NOMO-1 (cell line): ENCODE results near the gene ITGB2.

Experiments used
- DNase-seq, 2 experiments: peaks; one replicate each; lab custom pipeline; 2025; ENCODE audit not compliant: unreplicated experiment in 2 of 2; lab: John Stamatoyannopoulos, UW

The ITGB2 gene

DNA sequence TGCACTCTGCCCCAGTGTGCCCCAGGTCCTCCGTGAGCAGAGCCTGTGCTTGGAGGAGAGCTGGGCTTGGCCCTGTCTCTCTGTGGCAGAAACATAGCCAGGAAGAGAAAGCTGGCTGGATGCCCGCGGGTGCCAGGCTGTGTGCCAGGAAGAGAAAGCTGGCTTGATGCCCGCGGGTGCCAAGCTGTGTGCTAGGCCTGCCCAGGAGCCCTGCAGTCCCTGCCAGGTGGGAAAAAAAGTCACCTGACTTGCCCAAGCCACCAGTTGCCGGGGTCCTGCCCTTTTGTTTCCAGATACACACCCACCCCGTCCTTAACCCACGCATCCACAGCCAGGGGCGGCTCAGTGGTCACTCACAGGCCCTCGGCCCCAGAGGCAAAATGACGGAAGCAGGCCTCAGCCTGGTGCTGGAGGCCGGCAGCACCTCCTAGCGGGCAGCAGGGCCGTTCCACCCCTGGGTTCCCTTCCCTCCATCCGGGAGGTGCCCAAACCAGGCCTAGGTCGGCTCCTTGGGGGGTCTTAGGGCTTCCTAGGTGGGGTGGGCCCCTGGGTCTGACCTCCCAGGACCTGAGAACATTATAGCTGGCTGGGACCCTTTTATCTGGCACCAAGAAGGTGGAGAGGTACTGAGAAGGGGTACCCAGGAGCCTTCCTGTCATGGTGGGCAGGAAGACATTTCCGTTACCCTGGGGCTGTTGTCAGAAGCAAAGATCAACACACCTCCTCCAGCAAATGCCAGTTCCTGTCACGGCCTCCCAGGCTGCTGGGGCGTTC is 9.1 kb downstream of the ITGB2 start:
- no peak for DNase-seq

GRCh38 chr21:44911068-44911383 is 9.7 kb downstream of the ITGB2 start:
- DNase-seq: no peak

GRCh38 chr21:44910229-44911067 is 10.3 kb downstream of the ITGB2 start:
- DNase-seq: no peak

GRCh38 chr21:44909719-44910118 is 11.0 kb downstream of the ITGB2 start:
- no peak for DNase-seq

DNA sequence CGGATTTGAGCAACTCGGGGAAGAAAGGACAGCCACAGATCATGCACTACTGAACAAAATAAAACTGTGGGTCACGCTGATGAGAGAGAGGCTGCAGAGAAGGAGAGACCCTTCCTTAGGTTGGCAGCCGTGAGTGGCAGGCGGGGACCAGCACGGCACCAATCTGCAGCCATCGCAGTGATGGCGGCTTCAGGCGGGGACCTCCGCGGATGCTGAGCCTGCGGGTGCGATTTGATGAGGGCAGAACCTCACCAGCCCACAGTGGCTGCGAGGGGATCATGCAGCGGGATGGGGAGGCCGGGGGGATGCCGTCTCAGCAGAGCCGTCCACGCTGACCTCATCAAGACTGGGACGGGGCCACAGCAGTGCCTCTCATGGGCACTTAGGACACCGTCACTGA is 11.8 kb downstream of the ITGB2 start:
- no peak for DNase-seq

DNA sequence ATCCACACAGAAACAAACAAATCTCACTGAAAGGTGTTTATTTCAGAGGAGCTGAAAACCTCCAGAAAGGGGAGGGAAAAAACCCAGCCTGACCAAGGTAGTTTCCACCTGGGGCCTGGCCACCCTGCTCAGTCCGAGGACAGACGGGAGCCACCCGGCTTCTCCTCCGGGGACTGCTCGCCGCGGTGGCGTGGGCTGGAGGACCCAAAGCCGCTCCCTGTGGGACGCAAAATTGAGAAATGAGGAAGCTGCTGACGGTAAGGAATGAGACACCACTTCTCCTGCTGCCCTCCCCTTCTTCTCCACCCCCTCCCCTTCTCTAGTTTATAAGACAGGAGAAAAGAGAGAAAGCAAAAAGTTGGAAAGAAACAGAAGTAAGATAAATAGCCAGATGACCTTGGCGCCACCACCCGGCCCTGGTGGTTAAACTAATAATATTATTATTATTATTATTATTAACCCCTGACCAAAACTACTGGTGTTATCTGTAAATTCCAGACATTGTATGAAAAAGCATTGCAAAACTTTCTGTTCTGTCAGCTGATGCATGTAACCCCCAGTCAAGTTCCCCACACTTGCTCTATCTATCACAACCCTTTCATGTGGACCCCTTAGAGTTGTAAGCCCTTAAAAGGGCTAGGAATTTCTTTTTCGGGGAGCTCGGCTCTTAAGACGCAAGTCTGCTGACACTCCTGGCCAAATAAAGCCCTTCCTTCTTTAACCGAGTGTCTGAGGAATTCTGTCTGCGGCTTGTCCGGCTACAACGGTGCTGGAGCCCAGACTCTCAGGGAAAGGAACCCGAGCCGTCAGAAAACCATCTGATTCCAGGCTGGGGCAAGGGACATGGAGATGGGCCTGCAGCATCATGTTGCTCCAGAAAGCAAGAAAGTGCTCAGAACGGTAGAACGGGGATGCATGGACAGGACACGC is 12.5 kb downstream of the ITGB2 start:
- DNase-seq: peak; percentile 35 to 46

GRCh38 chr21:44907225-44907965 is 13.3 kb downstream of the ITGB2 start:
- no peak for DNase-seq

- no peak for DNase-seq
Measured at GRCh38 chr21:44905728-44906090, 15.0 kb downstream of the ITGB2 start.

DNA sequence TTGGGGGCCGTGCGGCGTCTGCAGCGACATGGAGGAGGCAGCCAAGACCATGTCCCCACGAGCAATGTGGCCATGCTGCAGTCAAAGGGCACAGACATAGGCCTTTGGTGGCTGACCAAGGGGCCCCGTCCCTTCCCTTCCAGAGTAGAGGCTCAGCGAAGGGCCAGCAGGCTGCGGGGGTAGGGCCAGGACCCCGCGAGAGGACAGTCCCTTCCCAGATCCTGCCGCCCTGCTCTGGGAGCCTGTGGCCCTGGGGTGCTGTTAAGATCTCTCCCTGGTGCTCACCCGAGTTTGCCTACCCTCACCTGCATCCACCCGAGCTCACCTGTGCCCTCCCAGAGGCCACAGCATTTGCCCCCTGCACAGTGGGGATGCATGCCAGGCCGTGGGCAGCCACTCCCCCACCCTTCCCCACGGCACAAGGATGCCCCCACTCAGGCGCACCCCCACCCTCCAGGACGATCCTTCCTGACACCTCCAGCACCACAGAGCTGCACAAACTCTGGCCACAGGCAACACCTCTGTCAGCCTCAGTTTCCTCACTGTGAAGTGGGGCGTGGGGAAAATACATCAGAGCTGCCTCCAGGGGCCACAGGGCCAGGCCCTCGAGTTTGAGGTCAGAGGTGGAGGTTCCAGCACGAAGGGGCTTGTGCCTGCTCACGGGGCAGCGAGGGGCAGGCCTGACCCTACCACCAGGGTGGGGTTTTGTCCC is 15.5 kb downstream of the ITGB2 start:
- DNase-seq: no peak

- DNase-seq: no peak
Measured at GRCh38 chr21:44904141-44904923, 16.4 kb downstream of the ITGB2 start.

- no peak for DNase-seq
Measured at GRCh38 chr21:44903689-44904088, 17.0 kb downstream of the ITGB2 start.

GRCh38 chr21:44903050-44903685 is 17.5 kb downstream of the ITGB2 start:
- DNase-seq: no peak

DNA sequence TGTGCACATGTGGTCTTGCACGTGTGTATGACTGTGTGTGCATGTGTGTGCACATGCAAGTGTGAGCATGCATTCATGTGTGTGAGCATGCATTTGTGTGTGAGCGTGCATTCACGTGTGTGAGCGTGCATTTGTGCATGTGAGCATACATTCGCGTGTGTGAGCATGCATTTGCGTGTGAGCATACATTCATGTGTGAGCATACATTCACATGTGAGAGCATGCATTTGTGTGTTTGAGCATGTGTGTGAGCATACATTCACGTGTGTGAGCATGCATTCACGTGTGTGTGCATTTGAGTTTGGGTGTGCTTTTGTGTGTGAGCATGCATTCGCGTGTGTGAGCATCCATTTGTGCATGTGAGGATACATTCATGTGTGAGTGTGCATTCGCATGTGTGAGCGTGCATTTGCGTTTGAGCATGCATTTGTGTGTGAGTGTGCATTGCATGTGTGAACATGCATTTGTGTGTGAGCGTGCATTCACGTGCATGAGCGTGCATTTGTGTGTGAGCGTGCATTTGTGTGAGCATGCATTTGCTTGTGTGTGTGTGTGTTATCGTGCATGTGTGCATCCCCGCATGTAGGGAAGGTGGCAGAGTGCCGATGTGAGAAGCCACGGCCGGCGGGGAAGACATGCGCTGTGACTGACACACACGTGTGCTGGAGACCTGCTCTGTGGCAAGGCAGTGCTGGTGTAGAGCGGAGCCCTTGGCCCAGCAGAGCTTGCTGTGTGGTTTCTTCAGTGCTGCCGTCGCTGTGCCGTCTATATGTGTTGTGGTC is 18.2 kb downstream of the ITGB2 start:
- DNase-seq: no peak

GRCh38 chr21:44901391-44902074 is 19.2 kb downstream of the ITGB2 start:
- DNase-seq: no peak

GRCh38 chr21:44900559-44901251 is 20.0 kb downstream of the ITGB2 start:
- DNase-seq: no peak

- DNase-seq: no peak
Measured at GRCh38 chr21:44899768-44900558, 20.7 kb downstream of the ITGB2 start.
